Mucosa of descending colon (tissue), 3 donors: Measurements from ENCODE around the gene PKHD1. TPM values are rescaled to one million over a fixed set of nuclear protein-coding genes. Genes with fewer than 3 reads are reported as not detected.

Source experiments
- ATAC-seq: fragments of 200-7000 bp; cut with Tn5 transposase; one replicate; pipeline ENCODE4 v1.9.1; 2020; ENCODE audit warnings: mild to moderate bottlenecking, moderate library complexity
- DNase-seq, 3 donors: peaks; one replicate each; pipeline ENCODE4 v3.0.0-alpha.2; 2020
- H3K36me3 ChIP-seq: fragments of 200-600 bp; one replicate; pipeline ENCODE4 v1.8.0; 2021; ENCODE audit warnings: low read depth, mild to moderate bottlenecking
- H3K4me1 ChIP-seq: fragments of 200-600 bp; one replicate; pipeline ENCODE4 v1.8.0; 2021; ENCODE audit warnings: low read depth, mild to moderate bottlenecking
- H3K4me3 ChIP-seq: fragments of 200-600 bp; one replicate; pipeline ENCODE4 v1.8.0; 2021; ENCODE audit warnings: mild to moderate bottlenecking
- H3K9me3 ChIP-seq: fragments of 200-600 bp; one replicate; pipeline ENCODE4 v1.8.0; 2021; ENCODE audit warnings: mild to moderate bottlenecking
- CTCF ChIP-seq: fragments of 200-600 bp; IDR thresholded peaks from one replicate; pipeline ENCODE4 v1.8.0; 2022; ENCODE audit warnings: antibody characterized with exemption, mild to moderate bottlenecking
- intact Hi-C, 2 donors: fragments of 100-400 bp; cut with DNase I in 1 of 2; cut with micrococcal nuclease in 1 of 2; formaldehyde crosslinking; loops; one replicate each; pipeline versions ENCODE4 v1.11.0 to v1.11.1; 2022; cut with DNase I, micrococcal nuclease
- long read RNA-seq, 2 donors: library from polyadenylated mRNA; unstranded; transcript quantifications; one replicate each; pipeline ENCODE4 v2.0.0, GENCODE V29; 2019 to 2021
- total RNA-seq, 3 donors: library from RNA; stranded (reverse); fragmentation: NEBNext Ultra II Directional in 2 of 3; extraction: Animal tissue kit (Norgen Biotek cat#: 25700) in 2 of 3; gene quantifications; one replicate each; pipeline versions ENCODE4 v1.2.1 to v1.2.4, GENCODE V29; 2021 to 2023
- donor health status: DM: no; HTN: no; CAD: no; lungs with moderate emphysema.
- donor health status: DM: no; HTN: no; CAD: no.
- donor health status: DM: no; HTN: yes; CAD: no.

Gene PKHD1, protein sequence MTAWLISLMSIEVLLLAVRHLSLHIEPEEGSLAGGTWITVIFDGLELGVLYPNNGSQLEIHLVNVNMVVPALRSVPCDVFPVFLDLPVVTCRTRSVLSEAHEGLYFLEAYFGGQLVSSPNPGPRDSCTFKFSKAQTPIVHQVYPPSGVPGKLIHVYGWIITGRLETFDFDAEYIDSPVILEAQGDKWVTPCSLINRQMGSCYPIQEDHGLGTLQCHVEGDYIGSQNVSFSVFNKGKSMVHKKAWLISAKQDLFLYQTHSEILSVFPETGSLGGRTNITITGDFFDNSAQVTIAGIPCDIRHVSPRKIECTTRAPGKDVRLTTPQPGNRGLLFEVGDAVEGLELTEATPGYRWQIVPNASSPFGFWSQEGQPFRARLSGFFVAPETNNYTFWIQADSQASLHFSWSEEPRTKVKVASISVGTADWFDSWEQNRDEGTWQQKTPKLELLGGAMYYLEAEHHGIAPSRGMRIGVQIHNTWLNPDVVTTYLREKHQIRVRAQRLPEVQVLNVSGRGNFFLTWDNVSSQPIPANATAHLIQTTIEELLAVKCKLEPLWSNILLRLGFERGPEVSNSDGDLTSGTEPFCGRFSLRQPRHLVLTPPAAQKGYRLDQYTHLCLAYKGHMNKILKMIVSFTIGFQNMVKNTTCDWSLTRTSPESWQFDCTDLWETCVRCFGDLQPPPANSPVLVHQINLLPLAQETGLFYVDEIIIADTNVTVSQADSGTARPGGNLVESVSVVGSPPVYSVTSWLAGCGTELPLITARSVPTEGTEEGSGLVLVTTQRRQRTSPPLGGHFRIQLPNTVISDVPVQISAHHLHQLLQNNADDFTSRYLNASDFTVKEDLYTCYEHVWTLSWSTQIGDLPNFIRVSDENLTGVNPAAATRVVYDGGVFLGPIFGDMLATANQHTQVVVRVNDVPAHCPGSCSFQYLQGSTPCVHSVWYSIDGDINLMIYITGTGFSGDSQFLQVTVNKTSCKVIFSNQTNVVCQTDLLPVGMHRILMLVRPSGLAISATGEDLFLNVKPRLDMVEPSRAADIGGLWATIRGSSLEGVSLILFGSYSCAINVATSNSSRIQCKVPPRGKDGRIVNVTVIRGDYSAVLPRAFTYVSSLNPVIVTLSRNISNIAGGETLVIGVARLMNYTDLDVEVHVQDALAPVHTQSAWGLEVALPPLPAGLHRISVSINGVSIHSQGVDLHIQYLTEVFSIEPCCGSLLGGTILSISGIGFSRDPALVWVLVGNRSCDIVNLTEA (N-terminal part only)
- total RNA-seq: under 1 TPM; 0.12 to 0.22 (median 0.20) TPM
- long read RNA-seq, donor 1: 0 reads
- long read RNA-seq, donor 2: 0 reads

GRCh38 chr6:52087498-52087999, at the start of gene PKHD1:
Gene PKHD1, minus strand, starts transcription at chr6:52087613. Its CDS starts 2,680 bp downstream, at chr6:52084933.
- TF ChIP-seq CTCF: no peak
- Histone ChIP-seq H3K9me3 (no peaks in the 10 kb centered on the region), H3K4me3 (no peak within 1 kb of the TSS), H3K36me3 (no peaks in the 10 kb centered on the region), H3K4me1 (peaks cover 5% of the 10 kb centered on the region)
- ATAC-seq: peak; percentile 95
- peak in 1 of 3 donors; percentile 59 for DNase-seq
- intact Hi-C loops: no loop called here

DNA sequence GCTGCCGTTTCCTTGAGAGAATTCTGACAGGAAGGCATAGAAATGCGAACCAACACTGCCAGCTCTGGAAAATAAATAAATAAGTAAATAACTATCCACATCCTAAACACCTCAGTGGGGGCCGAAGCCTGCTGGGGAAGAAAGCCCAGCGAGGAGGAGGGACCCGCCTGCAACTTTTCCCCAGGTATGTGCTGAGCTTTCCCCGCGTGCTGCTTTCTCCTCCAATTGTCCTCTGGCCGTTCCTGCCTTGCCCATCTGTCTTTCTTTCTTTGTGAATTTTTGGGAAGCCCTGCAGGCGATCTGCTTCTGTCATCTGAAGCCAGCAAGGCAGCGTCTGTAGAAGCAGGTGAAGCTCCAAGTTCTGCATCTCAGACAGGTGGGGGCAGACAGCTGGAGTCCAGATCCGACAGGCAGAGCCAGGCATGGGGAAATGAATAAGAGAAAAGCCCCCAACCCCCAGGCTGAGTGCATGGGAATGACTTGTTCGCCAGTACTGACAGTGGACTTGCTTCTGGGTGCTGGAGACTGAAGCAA, 49.6 kb upstream of the PKHD1 start:
- no peaks in the 10 kb centered on the region for H3K36me3 ChIP-seq
- DNase-seq: no peak
- intact Hi-C loops: no loop called here
- no peak for ATAC-seq
- H3K4me1 ChIP-seq: no peaks in the 10 kb centered on the region
- H3K4me3 ChIP-seq: no peak overlapping the region
- TF ChIP-seq CTCF: no peak
- no peaks in the 10 kb centered on the region for H3K9me3 ChIP-seq

DNA sequence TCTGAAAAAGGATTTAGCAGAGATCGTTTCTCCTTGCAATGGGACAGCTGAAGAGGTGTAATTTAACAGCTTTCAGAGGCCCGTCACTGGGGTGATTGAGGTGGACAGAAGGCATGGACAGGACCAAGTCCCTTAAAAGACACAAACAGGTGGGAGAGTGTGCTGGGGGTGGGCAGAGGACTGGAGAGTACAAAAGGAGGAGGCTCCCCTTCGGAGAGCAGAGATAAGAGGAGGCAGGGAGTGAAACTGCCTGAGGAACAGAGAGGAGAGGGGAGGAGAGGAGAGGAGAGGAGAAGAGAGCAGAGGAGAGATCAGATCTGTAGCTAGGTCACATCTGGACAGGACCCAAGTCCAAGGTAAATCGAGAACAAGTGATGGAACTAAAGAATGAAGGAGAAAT, 48.6 kb upstream of the PKHD1 start:
- DNase-seq (no peak), ATAC-seq (no peak)

DNA sequence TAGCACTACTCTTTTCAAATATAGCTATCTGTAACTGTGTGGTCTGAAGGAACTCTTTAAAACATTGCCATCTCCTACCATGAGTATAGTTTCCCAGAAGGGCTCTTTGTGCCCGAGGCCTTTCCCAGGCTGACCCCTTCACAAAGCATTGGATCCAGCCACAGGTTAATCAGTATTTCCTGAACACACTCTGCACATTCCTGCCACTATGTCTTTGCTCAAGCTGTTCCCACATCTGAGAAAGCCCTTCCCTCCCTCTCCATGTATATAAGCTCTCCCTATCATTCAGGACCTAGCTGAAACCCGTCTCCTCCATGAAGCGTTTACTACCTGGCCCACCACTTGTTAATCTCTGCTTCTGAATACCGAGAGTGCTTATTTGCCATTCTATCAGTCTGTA, 47.8 kb upstream of the PKHD1 start:
- H3K4me1 ChIP-seq: no peaks in the 10 kb centered on the region
- intact Hi-C loops: no loop called here
- no peaks in the 10 kb centered on the region for H3K9me3 ChIP-seq
- TF ChIP-seq CTCF: no peak
- ATAC-seq: no peak
- no peak overlapping the region for H3K4me3 ChIP-seq
- DNase-seq: no peak
- no peaks in the 10 kb centered on the region for H3K36me3 ChIP-seq

More for the DNA sequence above, 48.6 kb upstream of the PKHD1 start:
- Histone ChIP-seq H3K36me3 (no peaks in the 10 kb centered on the region), H3K4me1 (no peaks in the 10 kb centered on the region), H3K4me3 (no peak overlapping the region), H3K9me3 (no peaks in the 10 kb centered on the region)
- intact Hi-C loops: no loop called here
- TF ChIP-seq CTCF: no peak

DNA sequence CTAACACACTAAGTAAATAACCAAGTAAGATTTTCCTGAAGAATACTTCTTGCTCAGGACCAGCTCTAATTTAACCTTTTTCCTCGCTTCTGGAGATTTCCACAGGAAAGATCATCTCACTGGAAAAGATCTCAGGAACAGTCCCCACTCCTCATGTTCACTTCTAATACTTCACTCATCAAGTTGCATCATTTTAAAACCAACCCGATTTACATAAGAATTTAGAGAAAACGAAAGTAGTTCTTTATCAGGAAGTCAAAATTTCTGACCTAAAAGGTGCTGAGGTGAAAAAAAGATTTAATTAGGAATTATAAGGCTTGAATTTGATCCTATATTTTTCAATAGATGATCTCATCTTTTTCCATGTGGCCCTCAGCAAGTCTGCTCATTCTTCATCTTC, 46.6 kb upstream of the PKHD1 start:
- TF ChIP-seq CTCF: no peak
- DNase-seq (no peak), ATAC-seq (no peak)
- no peaks in the 10 kb centered on the region for H3K36me3 ChIP-seq
- H3K9me3 ChIP-seq: no peaks in the 10 kb centered on the region
- intact Hi-C loops: no loop called here
- no peaks in the 10 kb centered on the region for H3K4me1 ChIP-seq
- H3K4me3 ChIP-seq: no peak overlapping the region
